H1 (cell line): ENCODE data around the gene PRAF2. TPM values are rescaled to one million over a fixed set of nuclear protein-coding genes. Genes with fewer than 3 reads are reported as not detected.
A peak's percentile ranks its signal among the peaks of the same experiment; 100 is the strongest.

Source experiments
- BACH1 ChIP-seq: IDR thresholded peaks from 2 replicates; pipeline ENCODE4 v1.6.1; 2012; ENCODE audit warnings: low read length, improper control_type of control experiment
- BCL11A ChIP-seq, 2 experiments: IDR thresholded peaks; one replicate each; pipeline ENCODE4 v1.6.1; 2011; ENCODE audit warnings: low read depth in 2 of 2, low read length in 2 of 2, mild to moderate bottlenecking in 2 of 2
- CBX5 ChIP-seq: fragments of 300-800, 300-1000 bp; sonication (generic); IDR thresholded peaks from 2 replicates; pipeline ENCODE4 v1.7.1; 2016; ENCODE audit warnings: antibody characterized with exemption, low read length, low read depth
- CBX8 ChIP-seq: fragments of 300-800, 300-1000 bp; sonication (generic); IDR thresholded peaks from 2 replicates; pipeline ENCODE4 v1.7.1; 2016; ENCODE audit warnings: low read depth, low read length, borderline replicate concordance
- CEBPB ChIP-seq: IDR thresholded peaks from 2 replicates; pipeline ENCODE4 v1.6.1; 2012; ENCODE audit warnings: low read depth, low read length
- CHD1 ChIP-seq: IDR thresholded peaks from 2 replicates; pipeline ENCODE4 v1.6.1; 2012; ENCODE audit warnings: low read depth, low read length, improper control_type of control experiment
- CHD2 ChIP-seq: IDR thresholded peaks from 2 replicates; pipeline ENCODE4 v1.6.1; 2012; ENCODE audit warnings: low read length, improper control_type of control experiment
- CREB1 ChIP-seq: IDR thresholded peaks from 2 replicates; pipeline ENCODE4 v1.6.1; 2012; ENCODE audit warnings: inconsistent platforms
- EGR1 ChIP-seq: IDR thresholded peaks from 2 replicates; pipeline ENCODE4 v1.6.1; 2011; ENCODE audit warnings: low read depth, low read length, borderline replicate concordance
- GABPA ChIP-seq: IDR thresholded peaks from 2 replicates; pipeline ENCODE4 v1.6.1; 2011; ENCODE audit warnings: mild to moderate bottlenecking, low read length, moderate library complexity, borderline replicate concordance; ENCODE audit not compliant: insufficient read depth
- JUN ChIP-seq: IDR thresholded peaks from 2 replicates; pipeline ENCODE4 v1.6.1; 2011; ENCODE audit warnings: low read depth, mild to moderate bottlenecking, improper control_type of control experiment, low read length
- KDM4A ChIP-seq: IDR thresholded peaks from one replicate; pipeline ENCODE4 v1.7.1; 2012; ENCODE audit warnings: low read depth, mild to moderate bottlenecking, moderate library complexity, low read length, inconsistent platforms; ENCODE audit not compliant: severe bottlenecking
- NANOG ChIP-seq: IDR thresholded peaks from 2 replicates; pipeline ENCODE4 v1.6.1; 2011; ENCODE audit warnings: low read length, low read depth, mild to moderate bottlenecking, inconsistent platforms; ENCODE audit not compliant: insufficient read depth, poor library complexity, severe bottlenecking
- POLR2A ChIP-seq, 2 experiments: IDR thresholded peaks; 1 replicate in 1 of 2; 2 replicates in 1 of 2; pipeline ENCODE4 v1.6.1; 2011; ENCODE audit warnings: low read depth in 2 of 2, low read length in 2 of 2, mild to moderate bottlenecking in 2 of 2; ENCODE audit errors: control extremely low read depth in 1 of 2
- POU5F1 ChIP-seq: IDR thresholded peaks from 2 replicates; pipeline ENCODE4 v1.6.1; 2011; ENCODE audit warnings: low read depth, mild to moderate bottlenecking, low read length, moderate library complexity
- RAD21 ChIP-seq, 2 experiments: IDR thresholded peaks in 1 of 2; conservative IDR thresholded peaks in 1 of 2; 2 replicates each; pipeline ENCODE4 v1.6.1; 2011; ENCODE audit warnings: low read depth in 2 of 2, low read length in 2 of 2, improper control_type of control experiment in 1 of 2, inconsistent platforms in 1 of 2, mild to moderate bottlenecking in 1 of 2, moderate library complexity in 1 of 2
- RNF2 ChIP-seq: fragments of 200-900, 300-1000 bp; sonication (generic); IDR thresholded peaks from 2 replicates; pipeline ENCODE4 v1.7.1; 2016; ENCODE audit warnings: borderline replicate concordance, low read depth, mild to moderate bottlenecking, antibody characterized with exemption, low read length; ENCODE audit not compliant: poor library complexity, severe bottlenecking; ENCODE audit errors: missing control alignments
- RXRA ChIP-seq: IDR thresholded peaks from 2 replicates; pipeline ENCODE4 v1.6.1; 2011; ENCODE audit warnings: low read depth, mild to moderate bottlenecking, low read length, moderate library complexity; ENCODE audit not compliant: insufficient read depth
- SIN3A ChIP-seq, 2 experiments: IDR thresholded peaks in 1 of 2; conservative IDR thresholded peaks in 1 of 2; 2 replicates each; pipeline ENCODE4 v1.6.1; 2011 to 2012; ENCODE audit warnings: low read length in 2 of 2, improper control_type of control experiment in 1 of 2, low read depth in 1 of 2, mild to moderate bottlenecking in 1 of 2
- SIRT6 ChIP-seq: IDR thresholded peaks from one replicate; pipeline ENCODE4 v1.7.1; 2012; ENCODE audit warnings: low read length, inconsistent platforms
- SIX5 ChIP-seq: IDR thresholded peaks from 2 replicates; pipeline ENCODE4 v1.6.1; 2011; ENCODE audit warnings: mild to moderate bottlenecking, low read depth, low read length
- SP1 ChIP-seq: IDR thresholded peaks from 2 replicates; pipeline ENCODE4 v1.6.1; 2011; ENCODE audit warnings: low read depth, low read length
- ZNF274 ChIP-seq: IDR thresholded peaks from 2 replicates; pipeline ENCODE4 v1.7.0; 2012; ENCODE audit warnings: low read length, borderline replicate concordance; ENCODE audit errors: extremely low read depth
- polyA plus RNA-seq, 7 experiments: library from polyadenylated mRNA; depleted of rRNA in 3 of 7; stranded (reverse) in 5 of 7; unstranded in 2 of 7; fragments of >200 nt in 5 of 7; fragments of 200-250 nt in 2 of 7; gene quantifications; 1 replicate in 5 of 7; 2 replicates in 1 of 7; 4 replicates in 1 of 7; pipeline versions ENCODE4 v1.2.1 to v1.2.3, GENCODE V29; 2011 to 2013; ENCODE audit warnings: missing spikeins in 2 of 7, mixed read lengths in 2 of 7
- total RNA-seq: library from RNA; stranded (reverse); fragmentation: NEBNext Ultra II Directional; extraction: Animal tissue kit (Norgen Biotek cat#: 25700); gene quantifications from 2 replicates; pipeline ENCODE4 v1.2.1, GENCODE V29; 2021
- TF ChIP-seq, protein P1 (sequence below): IDR thresholded peaks from 2 replicates; pipeline ENCODE4 v1.6.1; 2011; ENCODE audit warnings: low read length, improper control_type of control experiment

PRAF2 gene
- total and polyA plus RNA-seq, 2 of the 8 experiments (the other 6 are each of a cell fraction or from before 2014, with no cell fraction given): 11.3 to 15.4 TPM

DNA sequence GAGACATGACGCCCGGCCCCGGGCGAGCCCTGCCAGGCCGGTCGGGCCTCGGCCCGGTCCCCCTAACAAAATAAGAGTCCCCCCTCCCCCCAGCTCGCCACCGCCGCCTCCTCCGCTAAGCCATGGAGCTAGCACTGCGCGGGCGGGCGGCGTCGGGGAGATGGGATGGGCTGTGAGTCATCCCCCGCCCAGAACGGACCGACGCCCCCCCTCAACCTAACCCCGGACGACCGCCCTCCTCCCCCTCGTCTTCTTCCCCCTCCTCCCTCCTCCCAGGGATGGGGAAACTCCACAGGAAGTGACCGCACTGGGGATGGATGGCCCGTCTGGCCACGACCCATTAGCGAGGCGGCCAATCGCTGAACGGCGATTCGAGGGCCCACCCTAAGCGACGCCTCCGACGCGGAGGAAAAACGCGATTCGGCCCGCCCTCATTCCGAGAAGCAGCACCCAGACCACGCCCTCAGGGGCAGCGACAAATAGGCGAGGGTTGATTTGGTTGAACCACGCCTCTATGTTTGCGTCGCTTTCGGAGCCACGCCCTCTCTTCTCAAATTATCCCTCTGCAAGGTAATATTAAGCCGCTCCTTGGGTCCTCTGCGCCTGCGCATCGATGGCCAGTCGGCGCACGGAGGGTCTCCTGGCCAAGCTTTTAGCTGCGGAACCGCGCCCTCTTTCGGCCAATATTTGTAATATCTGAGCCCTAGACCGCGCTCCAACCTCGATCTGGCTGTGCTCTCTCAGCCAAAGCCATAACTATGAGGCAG is 30.4 kb downstream of the PRAF2 start, which contains the start of gene TFE3 (continued):
- peak; percentile 74 for TF ChIP-seq CREB1
- no peak for TF ChIP-seq CHD1
- TF ChIP-seq, protein P1, sequence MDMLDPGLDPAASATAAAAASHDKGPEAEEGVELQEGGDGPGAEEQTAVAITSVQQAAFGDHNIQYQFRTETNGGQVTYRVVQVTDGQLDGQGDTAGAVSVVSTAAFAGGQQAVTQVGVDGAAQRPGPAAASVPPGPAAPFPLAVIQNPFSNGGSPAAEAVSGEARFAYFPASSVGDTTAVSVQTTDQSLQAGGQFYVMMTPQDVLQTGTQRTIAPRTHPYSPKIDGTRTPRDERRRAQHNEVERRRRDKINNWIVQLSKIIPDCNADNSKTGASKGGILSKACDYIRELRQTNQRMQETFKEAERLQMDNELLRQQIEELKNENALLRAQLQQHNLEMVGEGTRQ: no peak
- no peak for TF ChIP-seq CBX5
- TF ChIP-seq SIX5: no peak
- no peak for TF ChIP-seq GABPA
- TF ChIP-seq CHD2: no peak
- TF ChIP-seq EGR1: 0 out of 2 replicates have a peak, but pooled peaks have one; percentile 37
- no peak for TF ChIP-seq CBX8
- no peak for TF ChIP-seq SP1
- TF ChIP-seq JUN: no peak
- no peak for TF ChIP-seq KDM4A
- no peak for TF ChIP-seq BCL11A (IDR thresholded peaks at IDR 0.05; ENCODE audit: low read depth in 2 of 2, low read length in 2 of 2)
- no peak for TF ChIP-seq NANOG
- no peak for TF ChIP-seq ZNF274
- TF ChIP-seq SIN3A (conservative IDR thresholded peaks at IDR 0.05 in 1 of 2, IDR thresholded peaks at IDR 0.05 in 1 of 2; ENCODE audit: low read depth in 1 of 2, low read length in 2 of 2): peak in 1 of 2 experiments; percentile 41; a peak in 2 of 4 replicates
- no peak for TF ChIP-seq POU5F1
- TF ChIP-seq RXRA: no peak
- no peak for TF ChIP-seq SIRT6
- no peak for TF ChIP-seq RNF2
- TF ChIP-seq POLR2A (IDR thresholded peaks at IDR 0.05; ENCODE audit: control extremely low read depth in 1 of 2, low read depth in 2 of 2, low read length in 2 of 2): no peak
- TF ChIP-seq BACH1: no peak
- no peak for TF ChIP-seq CEBPB
- TF ChIP-seq RAD21 (IDR thresholded peaks at IDR 0.05 in 1 of 2, conservative IDR thresholded peaks at IDR 0.05 in 1 of 2; ENCODE audit: low read depth in 2 of 2, low read length in 2 of 2): peak; percentile 62 to 66
